Stimulated activated CD8-positive, alpha-beta memory T cell treated with anti-CD3 and anti-CD28 coated beads, Interleukin-7, amount 100 ng/mL, for 4 hours (primary cell): Measurements from ENCODE around the gene MMP25.
A peak's percentile ranks its signal among the peaks of the same experiment; 100 is the strongest.
"Not testable (repeated sequence)": the region's sequence is repeated elsewhere in the genome, so short reads cannot be mapped to it uniquely, and the experiment has no call there.

Experiments used
- DNase-seq, 2 donors: peaks; one replicate each; pipeline ENCODE4 v3.0.0-alpha.2; 2020; ENCODE audit warnings: low read depth in 2 of 2

The MMP25 gene

DNA sequence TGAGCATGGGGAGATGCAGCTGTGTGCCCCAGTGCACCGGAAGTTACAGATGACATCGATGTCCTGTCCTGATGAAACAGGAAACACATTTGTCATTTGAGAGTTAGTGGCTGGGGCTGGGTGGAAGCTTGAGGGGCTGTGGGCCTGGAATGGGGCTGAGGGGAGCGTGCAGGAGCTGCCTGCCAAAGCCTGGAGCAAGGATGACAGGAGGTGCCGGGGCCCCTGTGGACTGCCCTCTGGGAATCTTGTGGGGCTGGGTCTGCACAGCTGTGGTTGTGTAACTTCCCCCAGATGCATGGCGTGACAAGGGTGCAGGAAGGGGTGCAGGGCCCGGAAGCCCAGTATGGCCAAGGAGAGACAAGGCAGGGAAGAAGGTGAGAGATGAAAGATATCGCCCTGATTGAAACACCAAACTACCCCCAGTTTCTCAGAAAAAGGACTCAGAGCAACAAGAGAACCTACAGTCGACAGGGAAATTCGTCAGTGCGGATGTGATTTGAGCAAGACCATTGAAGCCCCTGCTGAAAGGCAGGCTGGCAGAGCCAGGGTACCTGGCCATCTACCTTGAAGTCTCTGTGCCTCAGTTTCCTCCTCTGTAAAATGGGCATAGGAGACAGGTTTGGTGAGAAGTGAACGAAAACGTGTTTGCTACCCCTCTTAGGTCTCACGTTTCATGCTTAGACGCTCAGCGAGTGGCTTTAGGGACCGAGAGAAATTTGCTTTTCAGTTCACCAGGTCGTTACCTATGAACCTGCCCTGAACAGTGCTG lies 8.8 kb downstream of the MMP25 start:
- DNase-seq, result no peak

DNA sequence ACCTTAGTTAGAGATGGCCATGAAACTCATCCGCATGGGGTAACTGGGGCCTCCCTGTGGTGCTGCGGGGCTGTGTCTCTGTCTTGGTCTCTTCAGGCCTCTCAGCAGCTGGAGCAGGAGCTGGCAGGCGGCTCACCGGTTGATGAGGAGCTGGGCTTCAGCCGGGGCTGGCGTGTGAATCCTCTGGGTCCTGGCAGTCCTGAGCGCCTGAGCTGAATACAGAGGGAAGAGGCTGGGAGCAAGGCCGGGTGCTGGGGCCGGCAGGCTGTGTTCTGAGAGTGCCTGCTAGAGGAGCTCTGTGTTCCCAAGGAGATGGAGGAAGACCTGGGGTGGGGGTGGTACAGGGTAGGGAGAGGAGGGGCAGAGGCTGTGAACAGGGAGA lies 9.4 kb downstream of the MMP25 start:
- not testable (repeated sequence) for DNase-seq

DNA sequence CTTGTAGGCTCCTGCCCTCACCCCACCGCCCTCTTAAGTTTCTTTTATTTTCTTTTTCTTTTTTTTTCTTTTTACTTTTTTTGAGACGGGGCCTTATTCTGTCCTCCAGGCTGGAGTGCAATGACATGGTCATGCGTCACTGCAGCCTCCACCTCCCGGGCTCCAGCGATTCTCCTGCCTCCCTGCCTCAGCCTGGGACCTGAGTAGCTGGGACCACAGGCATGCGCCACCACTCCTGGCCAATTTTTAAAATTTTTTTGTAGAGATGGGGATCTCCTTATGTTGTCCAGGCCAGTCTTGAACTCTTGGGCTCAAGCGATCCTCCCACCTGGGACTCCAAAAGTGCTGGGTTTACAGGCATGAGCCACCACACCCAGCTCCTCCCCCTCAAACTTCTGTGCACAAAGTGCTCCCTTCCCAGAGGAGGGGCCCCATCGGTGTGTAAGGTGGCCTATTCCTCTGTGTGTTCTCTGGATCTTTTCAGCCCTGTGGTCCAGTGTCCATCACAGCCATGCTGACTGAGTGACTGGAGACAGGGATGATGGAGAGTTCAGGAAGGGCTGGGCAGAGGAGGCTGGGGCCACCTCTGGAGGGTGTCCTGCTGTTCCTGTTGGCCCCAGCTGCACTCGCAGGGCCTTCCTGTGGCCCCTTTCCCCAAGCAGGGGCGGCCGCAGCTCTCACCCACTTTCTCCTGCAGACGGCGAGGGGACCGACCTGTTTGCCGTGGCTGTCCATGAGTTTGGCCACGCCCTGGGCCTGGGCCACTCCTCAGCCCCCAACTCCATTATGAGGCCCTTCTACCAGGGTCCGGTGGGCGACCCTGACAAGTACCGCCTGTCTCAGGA lies 10.2 kb downstream of the MMP25 start:
- no peak for DNase-seq

DNA sequence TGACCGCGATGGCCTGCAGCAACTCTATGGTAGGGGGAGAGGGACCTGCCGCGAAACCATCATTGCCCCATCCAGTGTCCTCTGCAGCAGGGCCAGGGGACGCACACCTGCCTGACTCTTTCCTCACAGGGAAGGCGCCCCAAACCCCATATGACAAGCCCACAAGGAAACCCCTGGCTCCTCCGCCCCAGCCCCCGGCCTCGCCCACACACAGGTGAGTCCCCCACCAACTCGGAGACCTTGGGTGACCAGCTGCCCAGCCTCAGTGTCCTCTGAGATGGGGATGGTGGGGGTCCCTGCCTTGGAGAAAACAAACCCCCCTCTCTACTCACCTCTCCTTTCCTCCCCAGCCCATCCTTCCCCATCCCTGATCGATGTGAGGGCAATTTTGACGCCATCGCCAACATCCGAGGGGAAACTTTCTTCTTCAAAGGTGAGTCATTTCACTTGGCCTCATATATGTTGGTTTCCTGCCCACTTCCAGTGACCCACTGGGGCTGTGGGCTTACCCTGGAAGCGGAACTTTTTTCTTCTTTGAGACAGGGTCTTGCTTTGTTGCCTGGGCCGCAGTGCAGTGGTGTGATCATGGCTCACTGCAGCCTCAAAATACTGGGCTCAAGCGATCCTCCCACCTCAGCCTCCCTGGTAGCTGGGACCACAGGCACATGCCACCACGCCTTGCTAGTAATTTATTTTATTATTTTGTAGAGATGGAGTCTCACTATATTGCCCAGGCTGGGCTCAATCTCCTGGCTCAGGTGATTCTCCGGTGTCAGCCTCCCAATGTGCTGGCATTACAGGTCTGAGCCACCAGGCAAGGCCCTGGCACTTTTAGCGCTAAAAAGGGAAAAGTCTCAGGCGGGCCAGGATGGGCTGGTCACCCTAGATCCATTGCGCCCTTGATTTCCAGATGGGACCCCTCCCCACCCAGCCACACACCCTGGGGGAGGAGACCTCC lies 11.1 kb downstream of the MMP25 start:
- DNase-seq, result no peak

DNA sequence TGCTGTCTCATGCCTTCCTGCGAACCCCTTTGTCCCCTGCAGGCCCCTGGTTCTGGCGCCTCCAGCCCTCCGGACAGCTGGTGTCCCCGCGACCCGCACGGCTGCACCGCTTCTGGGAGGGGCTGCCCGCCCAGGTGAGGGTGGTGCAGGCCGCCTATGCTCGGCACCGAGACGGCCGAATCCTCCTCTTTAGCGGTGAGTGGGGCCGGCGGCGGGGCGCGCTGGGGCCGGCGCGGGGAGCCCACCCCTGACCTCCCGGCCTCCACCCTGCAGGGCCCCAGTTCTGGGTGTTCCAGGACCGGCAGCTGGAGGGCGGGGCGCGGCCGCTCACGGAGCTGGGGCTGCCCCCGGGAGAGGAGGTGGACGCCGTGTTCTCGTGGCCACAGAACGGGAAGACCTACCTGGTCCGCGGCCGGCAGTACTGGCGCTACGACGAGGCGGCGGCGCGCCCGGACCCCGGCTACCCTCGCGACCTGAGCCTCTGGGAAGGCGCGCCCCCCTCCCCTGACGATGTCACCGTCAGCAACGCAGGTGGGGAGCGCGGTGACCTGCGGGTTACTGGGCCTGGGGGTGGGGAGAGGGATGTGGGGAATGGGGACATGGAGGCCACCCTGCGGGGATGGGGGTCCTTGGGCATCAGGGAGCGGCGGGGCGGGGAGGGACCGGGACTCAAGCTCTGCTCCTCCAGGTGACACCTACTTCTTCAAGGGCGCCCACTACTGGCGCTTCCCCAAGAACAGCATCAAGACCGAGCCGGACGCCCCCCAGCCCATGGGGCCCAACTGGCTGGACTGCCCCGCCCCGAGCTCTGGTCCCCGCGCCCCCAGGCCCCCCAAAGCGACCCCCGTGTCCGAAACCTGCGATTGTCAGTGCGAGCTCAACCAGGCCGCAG lies 12.0 kb downstream of the MMP25 start:
- DNase-seq, result no peak

DNA sequence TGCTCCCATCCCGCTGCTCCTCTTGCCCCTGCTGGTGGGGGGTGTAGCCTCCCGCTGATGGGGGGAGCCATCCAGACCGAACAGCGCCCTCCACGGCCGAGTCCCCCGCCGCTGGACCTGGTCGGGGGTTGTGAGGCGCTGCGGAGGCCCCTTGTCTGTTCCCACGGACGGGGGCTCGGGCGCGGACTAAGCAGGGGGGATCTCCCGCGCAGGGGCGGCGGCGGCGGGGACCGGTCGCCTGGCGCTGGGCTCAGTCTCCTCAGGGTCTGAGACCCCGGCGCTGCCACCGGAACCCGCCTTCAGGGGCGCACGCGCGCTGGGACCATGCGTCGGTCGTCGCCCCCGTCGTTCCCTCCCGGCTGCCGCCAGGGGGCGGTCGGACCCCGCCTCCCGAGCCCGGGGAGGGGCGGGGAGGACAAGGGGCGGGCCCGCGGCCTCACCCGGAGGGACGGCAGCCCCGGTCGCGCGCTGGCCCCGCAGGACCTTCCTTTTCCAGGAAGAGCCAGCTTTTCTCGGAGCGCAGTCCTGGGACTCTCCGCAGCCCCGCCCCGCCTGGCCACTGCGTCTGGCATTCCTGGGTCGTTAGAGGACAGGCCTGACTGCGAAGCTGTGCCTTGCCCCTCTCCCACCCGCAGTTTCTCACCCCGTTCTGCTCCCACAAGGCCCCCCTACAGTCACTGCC lies 12.8 kb downstream of the MMP25 start:
- peak; percentile 64 to 81 for DNase-seq

DNA sequence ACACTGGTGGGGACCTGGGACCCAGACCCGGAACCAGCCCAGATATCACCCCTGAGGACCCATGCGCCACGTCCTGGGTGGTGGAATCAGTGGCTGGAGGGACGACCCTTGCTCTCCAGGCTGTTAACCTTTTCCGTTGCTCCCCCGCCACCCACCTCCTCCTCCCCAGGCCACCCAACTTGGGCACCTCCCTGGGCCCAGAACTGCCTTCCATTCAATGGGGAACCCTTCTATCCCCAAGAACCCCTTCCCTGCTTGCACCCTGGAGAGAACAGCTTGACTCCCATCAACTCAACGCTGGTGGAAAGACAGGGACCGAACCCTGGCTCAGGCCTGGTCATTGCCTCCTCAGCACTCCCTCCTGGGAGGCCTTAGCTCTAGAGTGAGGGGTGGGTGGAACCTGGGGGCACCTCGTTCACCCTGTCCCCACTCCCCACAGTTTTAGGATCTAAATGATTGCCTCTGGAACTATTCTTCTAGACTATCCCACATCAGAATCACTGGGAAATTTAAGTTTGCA lies 13.4 kb downstream of the MMP25 start:
- no peak for DNase-seq

DNA sequence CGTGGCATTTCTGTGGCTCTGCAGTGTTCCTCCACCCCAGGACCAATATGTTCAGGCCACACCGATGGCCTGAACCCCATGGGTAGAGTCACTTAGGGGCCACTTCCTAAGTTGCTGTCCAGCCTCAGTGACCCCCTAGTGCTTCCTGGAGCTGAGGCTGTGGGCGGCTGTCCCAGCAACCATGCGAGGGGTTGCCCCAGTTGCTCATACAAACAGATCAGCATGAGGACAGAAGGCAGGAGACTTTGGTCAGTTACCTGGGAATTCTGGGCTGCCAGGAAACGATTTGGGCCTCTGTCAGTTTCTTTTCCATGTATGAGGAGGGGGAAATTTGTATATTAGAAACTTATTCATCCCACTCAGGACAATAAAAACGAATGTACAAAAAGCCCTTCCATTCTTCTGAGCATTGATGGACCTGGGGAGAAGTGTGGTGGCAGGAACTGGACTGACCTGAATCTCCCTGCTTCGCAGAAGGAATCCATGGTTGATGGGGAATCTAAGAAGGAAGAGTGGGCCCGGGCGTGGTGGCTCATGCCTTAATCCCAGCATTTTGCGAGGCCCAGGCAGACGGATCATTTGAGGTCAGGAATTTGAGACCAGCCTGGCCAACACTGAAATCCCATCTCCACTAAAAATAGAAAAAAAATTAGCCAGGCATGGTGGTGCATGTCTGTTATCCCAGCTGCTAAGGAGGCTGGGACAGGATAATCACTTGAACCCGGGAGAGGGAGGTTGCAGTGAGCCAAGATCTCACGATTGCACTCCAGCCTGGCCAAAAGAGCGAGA lies 14.2 kb downstream of the MMP25 start:
- no peak for DNase-seq

DNA sequence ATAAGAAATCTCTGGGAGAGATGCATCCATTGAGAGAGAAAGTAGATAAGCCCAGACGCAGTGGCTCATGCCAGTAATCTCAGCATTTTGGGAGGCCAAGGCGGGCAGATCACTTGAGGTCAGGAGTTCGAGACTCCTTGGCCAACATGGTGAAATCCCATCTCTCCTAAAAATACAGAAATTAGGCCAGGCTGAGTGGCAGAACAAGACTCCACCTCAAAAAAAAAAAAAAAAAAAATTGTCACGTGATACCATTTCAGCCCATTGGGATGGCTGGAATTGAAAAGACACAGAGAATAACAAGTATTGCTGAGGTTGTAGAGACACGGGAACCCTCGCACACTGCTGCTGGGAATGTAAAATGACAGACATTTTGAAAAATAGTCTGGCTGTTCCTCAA lies 16.2 kb downstream of the MMP25 start:
- no peak for DNase-seq

DNA sequence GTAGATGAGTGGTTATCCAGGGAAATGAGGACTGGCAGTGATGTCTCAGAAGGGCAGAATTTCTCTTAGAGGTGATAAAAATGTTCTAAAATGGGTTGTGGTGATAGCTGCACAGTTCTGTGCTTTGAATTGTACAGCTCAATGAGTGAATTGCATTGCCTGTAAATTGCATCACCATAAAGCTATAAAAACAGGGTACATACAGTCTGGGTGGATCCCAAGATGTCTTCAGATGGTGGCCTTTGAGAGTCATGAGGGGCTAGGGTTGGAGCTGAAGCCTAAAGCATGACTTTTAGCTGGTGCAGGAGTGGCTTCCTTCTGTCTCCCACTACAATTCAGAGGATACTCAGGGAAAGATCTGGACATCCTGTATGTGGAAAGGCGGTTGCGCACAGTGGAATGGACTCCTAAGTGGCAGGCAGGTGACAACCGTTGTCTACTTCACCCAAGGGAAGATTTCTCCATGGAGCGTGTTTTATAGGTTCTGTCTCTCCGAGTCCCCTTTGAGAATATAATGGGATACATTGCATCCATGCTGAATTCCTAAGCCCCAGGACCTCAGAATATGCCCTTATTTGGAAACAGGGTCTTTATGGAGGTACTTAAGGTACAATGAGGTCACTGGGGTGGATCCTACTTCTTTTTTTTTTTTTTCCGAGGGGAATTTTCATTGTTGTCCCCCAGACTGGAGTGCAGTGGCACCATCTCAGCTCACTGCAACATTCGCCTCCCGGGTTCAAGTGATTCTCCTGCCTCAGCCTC lies 17.4 kb downstream of the MMP25 start:
- DNase-seq, result no peak

DNA sequence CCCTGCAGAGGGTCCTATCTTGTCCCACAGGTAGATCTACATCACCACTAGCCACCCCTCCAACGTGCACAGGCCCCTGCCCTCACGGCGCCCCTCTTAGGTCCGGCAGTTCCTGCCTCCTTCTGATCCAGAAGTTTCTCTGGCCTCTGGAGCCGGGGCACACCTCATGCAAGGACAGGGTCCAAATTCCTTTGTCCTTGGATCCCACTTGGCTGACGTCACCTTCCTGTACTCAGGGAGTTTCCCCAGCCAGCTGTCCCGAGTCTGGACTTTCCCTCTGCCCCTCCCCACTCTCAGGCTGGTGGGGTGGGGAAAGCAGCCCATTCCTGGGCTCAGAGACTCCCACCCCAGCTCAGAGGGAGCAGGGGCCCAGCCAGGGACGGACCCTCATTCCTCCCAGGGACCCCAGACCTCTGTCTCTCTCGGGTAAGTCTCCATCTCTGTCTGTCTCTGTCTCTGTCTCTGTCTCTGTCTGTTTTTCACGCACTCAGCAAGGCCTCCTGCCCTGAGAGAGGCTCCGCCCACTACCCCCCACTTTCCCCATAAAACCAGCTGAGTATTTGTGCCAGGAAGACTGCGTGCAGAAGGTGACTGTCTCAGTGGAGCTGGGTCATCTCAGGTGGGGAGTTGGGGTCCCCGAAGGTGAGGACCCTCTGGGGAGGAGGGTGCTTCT lies 18.8 kb downstream of the MMP25 start, which contains the start of gene IL32:
TSS of gene IL32 (plus strand) at position 572 of the 673 bp plus-strand sequence. CDS start 172 bp downstream, outside the sequence.
- DNase-seq, result peak; percentile 64 to 65

DNA sequence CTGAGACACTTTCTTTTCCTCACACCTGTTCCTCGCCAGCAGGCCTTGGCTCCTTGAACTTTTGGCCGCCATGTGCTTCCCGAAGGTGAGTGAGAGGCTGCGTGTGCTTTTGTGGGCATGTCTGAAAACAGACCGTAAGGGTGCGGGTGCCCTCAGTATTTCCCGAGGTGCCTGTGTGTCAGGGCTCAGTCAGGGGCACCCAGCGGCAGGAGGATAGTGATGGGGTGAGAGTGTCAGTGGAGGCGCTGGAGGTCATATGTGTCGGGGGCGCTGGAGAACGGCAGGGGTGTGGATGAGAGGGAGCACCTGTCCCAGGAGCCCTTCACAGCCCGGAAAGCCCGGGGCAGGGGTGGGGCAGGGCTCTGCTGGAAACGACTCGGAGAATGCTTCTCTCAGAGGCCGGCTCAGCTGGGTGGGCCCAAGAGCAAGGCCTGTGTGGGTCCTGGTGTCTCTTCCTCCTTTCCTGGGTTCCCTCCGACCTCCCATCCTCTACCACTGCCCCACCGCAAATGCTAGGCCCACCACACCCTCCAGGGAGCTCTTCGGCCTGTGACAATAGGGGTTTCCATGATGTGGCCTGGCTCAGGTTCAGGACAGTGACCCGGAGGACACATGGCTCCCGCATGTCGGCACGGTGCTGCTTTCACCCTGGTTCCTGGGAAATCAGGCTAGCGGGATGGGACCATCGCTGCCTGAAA lies 19.5 kb downstream of the MMP25 start:
- no peak for DNase-seq

DNA sequence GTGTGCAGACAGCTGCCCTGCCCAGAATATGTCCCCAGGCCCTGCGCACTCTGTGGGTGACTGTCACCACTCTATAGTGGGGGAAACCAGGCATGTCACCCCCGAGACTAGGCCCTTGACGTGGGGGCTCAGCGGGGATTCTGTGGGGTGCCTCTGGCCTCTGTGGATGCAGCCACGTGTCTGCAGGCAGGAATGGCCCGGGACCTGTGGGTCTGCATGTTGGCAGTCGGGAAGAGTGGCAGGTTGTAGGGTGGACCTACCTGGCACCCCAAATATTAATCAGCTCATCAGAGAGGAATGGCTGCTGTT lies 20.0 kb downstream of the MMP25 start:
- DNase-seq, result no peak

DNA sequence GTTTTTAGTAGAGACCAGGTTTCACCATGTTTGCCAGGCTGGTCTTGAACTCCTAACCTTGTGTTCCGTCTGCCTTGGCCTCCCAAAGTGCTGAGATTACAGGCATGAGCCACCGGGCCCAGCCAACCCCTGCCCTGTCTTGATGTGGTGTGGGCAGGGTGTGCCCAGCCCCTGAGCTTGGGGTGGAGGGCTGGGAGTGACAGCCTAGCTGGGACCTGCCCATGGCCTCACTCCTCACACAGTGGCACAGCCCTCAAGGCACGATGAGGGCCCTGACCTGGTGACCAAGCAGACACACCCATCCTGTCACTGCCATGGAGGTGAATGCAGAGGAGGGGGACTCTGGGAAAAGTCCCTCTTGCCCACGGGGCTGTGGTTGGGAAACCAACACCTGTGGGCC lies 22.1 kb downstream of the MMP25 start:
- DNase-seq, result no peak

DNA sequence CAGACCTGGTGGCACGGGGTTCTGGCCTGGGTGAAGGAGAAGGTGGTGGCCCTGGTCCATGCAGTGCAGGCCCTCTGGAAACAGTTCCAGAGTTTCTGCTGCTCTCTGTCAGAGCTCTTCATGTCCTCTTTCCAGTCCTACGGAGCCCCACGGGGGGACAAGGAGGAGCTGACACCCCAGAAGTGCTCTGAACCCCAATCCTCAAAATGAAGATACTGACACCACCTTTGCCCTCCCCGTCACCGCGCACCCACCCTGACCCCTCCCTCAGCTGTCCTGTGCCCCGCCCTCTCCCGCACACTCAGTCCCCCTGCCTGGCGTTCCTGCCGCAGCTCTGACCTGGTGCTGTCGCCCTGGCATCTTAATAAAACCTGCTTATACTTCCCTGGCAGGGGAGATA lies 22.8 kb downstream of the MMP25 start:
- not testable (repeated sequence) for DNase-seq

DNA sequence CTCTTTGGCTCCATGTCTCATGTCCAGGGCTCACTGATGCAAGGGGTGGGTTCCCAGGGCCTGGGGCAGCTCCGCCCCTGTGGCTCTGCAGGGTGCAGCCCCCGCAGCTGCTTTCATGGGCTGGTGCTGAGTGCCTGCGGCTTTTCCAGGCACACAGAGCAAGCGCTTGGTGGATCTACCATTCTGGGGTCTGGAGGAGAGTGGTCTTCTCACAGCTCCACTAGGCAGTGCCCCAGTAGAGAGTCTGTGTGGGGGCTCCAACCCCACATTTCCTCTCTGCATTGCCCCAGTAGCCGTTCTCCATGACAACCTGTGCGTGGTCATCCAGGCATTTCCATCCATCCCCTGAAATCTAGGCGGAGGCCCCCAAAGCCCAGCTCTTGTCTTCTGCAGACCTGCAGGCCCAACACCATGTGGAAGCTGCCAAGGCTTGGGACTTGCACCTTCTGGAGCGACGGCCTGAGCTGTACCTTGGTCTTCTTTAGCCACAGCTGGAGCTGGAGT lies 24.3 kb downstream of the MMP25 start:
- no peak for DNase-seq

DNA sequence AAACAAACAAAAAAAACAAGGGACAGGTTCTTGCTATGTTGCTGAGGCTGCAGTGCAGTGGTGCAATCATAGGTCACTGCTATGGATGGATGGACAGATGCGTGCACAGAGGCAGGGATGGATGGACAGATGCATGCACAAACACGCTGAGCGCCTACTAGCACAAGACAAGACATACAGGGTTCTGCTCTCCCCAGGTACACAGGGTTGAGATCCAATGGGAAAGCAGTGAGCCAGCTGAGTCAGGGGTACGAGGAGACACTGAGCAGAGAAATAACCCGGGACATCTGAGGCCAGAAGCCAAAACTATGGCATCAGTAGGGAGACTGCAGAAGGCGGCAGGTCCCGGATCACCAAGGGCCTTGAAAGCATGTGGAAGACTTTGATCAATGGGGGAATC lies 25.3 kb downstream of the MMP25 start:
- DNase-seq, result no peak
